Coronary artery (tissue), 2 donors: ENCODE measurements around the gene KCNQ2.
"Not testable (repeated sequence)": the region's sequence is repeated elsewhere in the genome, so short reads cannot be mapped to it uniquely, and the experiment has no call there.

ENCODE experiments used
- DNase-seq: peaks from one replicate; pipeline ENCODE4 v3.0.0-alpha.2; 2017; ENCODE audit warnings: low spot score
- H3K27ac ChIP-seq, 2 donors: fragments of 200-600 bp; sonication (generic); one replicate each; pipeline ENCODE4 v1.5.1; 2016 to 2019
- H3K4me3 ChIP-seq: fragments of 200-600 bp; sonication (generic); 2 replicates; pipeline ENCODE4 v1.5.1; 2016; ENCODE audit warnings: mild to moderate bottlenecking, moderate library complexity
- TF ChIP-seq, protein P1 (sequence below): fragments of 200-600 bp; sonication (generic); IDR thresholded peaks from one replicate; pipeline ENCODE4 v1.5.1; 2019; ENCODE audit warnings: antibody characterized with exemption

The KCNQ2 gene

DNA sequence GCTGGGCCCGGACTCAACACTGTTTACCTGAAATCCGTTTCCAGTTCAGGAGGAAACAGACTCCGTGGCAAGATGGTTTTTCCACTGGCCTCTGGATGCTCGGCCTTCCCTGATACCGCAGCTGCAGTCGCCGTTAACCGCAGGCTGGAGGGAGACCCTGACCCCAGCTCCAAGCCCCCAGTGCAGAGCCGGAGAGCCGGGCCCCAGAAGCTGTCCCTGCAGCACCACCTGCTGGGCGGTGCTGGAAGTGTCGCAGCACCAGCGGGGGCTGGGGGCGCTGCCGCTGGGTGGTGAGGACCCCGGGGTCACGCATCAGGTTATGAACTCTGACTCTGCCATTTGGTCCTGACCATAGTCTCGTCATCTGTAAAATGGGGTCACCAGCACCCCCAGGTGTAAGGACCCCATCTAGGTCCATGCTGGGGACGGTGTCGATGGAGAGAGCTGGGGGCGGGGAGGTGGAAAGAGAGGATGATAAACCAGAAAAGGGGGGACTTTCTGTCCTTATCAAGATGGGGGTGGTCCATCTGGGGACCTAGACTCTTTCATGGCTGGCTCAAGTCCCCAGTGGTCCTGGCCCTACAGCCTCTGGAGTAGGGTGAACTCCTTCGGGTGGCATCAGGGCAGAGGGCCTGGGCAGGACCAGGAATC is 90.5 kb downstream of the KCNQ2 start:
- TF ChIP-seq, protein P1, sequence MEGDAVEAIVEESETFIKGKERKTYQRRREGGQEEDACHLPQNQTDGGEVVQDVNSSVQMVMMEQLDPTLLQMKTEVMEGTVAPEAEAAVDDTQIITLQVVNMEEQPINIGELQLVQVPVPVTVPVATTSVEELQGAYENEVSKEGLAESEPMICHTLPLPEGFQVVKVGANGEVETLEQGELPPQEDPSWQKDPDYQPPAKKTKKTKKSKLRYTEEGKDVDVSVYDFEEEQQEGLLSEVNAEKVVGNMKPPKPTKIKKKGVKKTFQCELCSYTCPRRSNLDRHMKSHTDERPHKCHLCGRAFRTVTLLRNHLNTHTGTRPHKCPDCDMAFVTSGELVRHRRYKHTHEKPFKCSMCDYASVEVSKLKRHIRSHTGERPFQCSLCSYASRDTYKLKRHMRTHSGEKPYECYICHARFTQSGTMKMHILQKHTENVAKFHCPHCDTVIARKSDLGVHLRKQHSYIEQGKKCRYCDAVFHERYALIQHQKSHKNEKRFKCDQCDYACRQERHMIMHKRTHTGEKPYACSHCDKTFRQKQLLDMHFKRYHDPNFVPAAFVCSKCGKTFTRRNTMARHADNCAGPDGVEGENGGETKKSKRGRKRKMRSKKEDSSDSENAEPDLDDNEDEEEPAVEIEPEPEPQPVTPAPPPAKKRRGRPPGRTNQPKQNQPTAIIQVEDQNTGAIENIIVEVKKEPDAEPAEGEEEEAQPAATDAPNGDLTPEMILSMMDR, result peak; percentile 72
- H3K4me3 ChIP-seq, result no peak overlapping the region
- no peak overlapping the region for H3K27ac ChIP-seq
- DNase-seq, result no peak

GRCh38 chr20:63380346-63380870 is 92.0 kb downstream of the KCNQ2 start:
- H3K4me3 ChIP-seq, result no peak overlapping the region
- no peak for DNase-seq
- no peak overlapping the region for H3K27ac ChIP-seq
- TF ChIP-seq, protein P1, result no peak

- not testable (repeated sequence) for DNase-seq, H3K27ac ChIP-seq, H3K4me3 ChIP-seq
Observed at GRCh38 chr20:63379872-63380271, 92.6 kb downstream of the KCNQ2 start.

- H3K27ac ChIP-seq, result no peak overlapping the region
- DNase-seq, result no peak
- no peak overlapping the region for H3K4me3 ChIP-seq
- TF ChIP-seq, protein P1, result no peak
Observed at GRCh38 chr20:63379296-63379695, 93.2 kb downstream of the KCNQ2 start.

- Histone ChIP-seq H3K27ac (no peak overlapping the region), H3K4me3 (no peak overlapping the region)
- no peak for DNase-seq
- TF ChIP-seq, protein P1, result no peak
Observed at GRCh38 chr20:63378626-63379025, 93.8 kb downstream of the KCNQ2 start.

DNA sequence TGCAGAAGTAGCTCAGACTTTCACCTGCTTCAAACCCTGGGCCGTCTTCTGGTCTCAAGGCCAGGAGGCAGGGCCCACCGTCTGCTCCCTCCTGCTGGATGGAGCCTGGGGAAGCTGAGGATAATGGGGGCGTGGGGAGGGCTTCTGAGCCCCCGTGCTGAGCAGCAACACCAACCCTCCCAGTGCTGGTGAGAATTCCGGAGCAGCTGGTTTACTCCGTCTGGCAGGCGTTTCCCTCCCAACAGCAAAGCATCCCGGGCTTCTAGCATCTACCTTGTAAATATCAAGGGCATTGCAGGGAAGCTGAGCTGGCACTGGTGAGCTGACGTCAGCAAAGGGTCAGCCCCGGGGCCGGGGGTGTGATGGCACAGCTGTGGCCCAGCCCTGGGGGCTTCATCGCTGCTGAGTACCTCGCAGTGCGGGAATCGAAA is 94.5 kb downstream of the KCNQ2 start:
- no peak for DNase-seq
- Histone ChIP-seq H3K27ac (no peak overlapping the region), H3K4me3 (no peak overlapping the region)
- TF ChIP-seq, protein P1, result no peak

GRCh38 chr20:63377256-63377941 is 95.1 kb downstream of the KCNQ2 start:
- DNase-seq, result no peak
- TF ChIP-seq, protein P1, result no peak
- Histone ChIP-seq H3K27ac (no peak overlapping the region), H3K4me3 (no peak overlapping the region)
